K562 treated with DMSO at 1 percent for 12 hours (cell line): Measurements from ENCODE around the gene TBC1D3. TPM values are rescaled to one million over a fixed set of nuclear protein-coding genes. Genes with fewer than 3 reads are reported as not detected.

Experiments used
- total RNA-seq: library from RNA; unstranded; fragments of 300-600 nt; gene quantifications from 2 replicates; pipeline ENCODE4 v1.2.3, GENCODE V29; 2022; ENCODE audit not compliant: insufficient read depth

TBC1D3 gene
- total RNA-seq, result 2.6 and 3.6 TPM in 2 replicates

DNA sequence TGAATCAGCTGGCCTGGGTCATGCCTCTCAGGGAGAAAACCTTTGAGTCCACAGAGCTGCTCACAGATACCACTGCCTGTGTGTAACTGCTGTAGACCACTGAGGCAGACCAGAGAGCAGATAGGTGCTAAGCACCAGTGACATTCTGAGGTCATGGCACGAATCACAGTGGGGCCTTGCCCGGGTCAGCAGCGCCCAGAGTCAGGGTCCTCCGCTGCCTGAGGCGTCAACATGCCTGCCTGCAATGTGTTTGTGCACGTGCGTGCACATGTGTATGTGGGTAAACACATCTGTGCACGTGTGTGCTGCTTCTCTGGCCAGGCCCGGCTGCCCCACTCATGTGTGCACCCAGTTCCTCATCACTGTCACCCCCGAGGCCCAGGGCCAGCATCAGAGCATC, at the start of gene TBC1D3:
TBC1D3 (minus strand) TSS at position 101 of the 400 bp plus-strand sequence. CDS start 1,526 bp downstream, outside the sequence.

Other genes starting within 250 kb of the TBC1D3 start
- gene TBC1D3L, start 203.5 kb downstream of the TBC1D3 start, total RNA-seq, result 1.8 and 2.6 TPM in 2 replicates
- 0.48 and 0.97 TPM in 2 replicates for gene TBC1D3D, start 188.6 kb downstream of the TBC1D3 start, total RNA-seq
- gene TBC1D3C, start 123.9 kb downstream of the TBC1D3 start, total RNA-seq, result not detected in 2 replicates
- not detected in 2 replicates for gene TBC1D3E, start 64.6 kb downstream of the TBC1D3 start, total RNA-seq
- gene MRPL45, start 104.6 kb upstream of the TBC1D3 start, total RNA-seq, result 51.5 and 67.5 TPM in 2 replicates
- not detected in 2 replicates for gene GPR179, start 151.4 kb upstream of the TBC1D3 start, total RNA-seq
- gene SOCS7, start 159.3 kb upstream of the TBC1D3 start, total RNA-seq, result 3.8 and 32.6 TPM in 2 replicates
- gene ARHGAP23, start 235.9 kb upstream of the TBC1D3 start, total RNA-seq, result 0.19 TPM in 1 of 2 replicates, not detected in the other